DOHH2 (cell line): Measurements from ENCODE around the gene HES1.
A peak's percentile ranks its signal among the peaks of the same experiment; 100 is the strongest.

Experiments used
- H3F3A ChIP-seq: fragments of 200-600 bp; sonication (generic), shearing (Covaris generic); 2 replicates; pipeline ENCODE4 v1.6.0; 2016; ENCODE audit warnings: antibody characterized with exemption, mild to moderate bottlenecking; ENCODE audit not compliant: control insufficient read depth, insufficient read depth
- H3K27ac ChIP-seq: fragments of 200-600 bp; sonication (generic); 2 replicates; pipeline ENCODE4 v1.5.1; 2014; ENCODE audit warnings: low read depth, mild to moderate bottlenecking, low read length, moderate library complexity
- H3K27me3 ChIP-seq: fragments of 200-600 bp; sonication (generic); 2 replicates; pipeline ENCODE4 v1.6.1; 2014; ENCODE audit warnings: mild to moderate bottlenecking, low read length, mixed read lengths; ENCODE audit not compliant: control insufficient read depth
- H3K36me3 ChIP-seq: fragments of 200-600 bp; sonication (generic); 2 replicates; pipeline ENCODE4 v1.6.1; 2014; ENCODE audit warnings: mild to moderate bottlenecking, low read length, moderate library complexity, mixed read lengths; ENCODE audit not compliant: control insufficient read depth
- H3K4me1 ChIP-seq: fragments of 200-600 bp; sonication (generic); 2 replicates; pipeline ENCODE4 v1.6.1; 2014; ENCODE audit warnings: mild to moderate bottlenecking, low read length, mixed read lengths; ENCODE audit not compliant: control insufficient read depth
- H3K4me2 ChIP-seq: fragments of 200-600 bp; sonication (generic); 2 replicates; pipeline ENCODE4 v1.6.0; 2014; ENCODE audit warnings: mild to moderate bottlenecking, low read length, moderate library complexity
- H3K4me3 ChIP-seq: fragments of 200-600 bp; sonication (generic); 2 replicates; pipeline ENCODE4 v1.5.1; 2014; ENCODE audit warnings: mild to moderate bottlenecking, low read length, mixed read lengths
- H3K79me2 ChIP-seq: fragments of 200-600 bp; sonication (generic); 2 replicates; pipeline ENCODE4 v1.6.1; 2014; ENCODE audit warnings: mild to moderate bottlenecking, low read length, mixed read lengths; ENCODE audit not compliant: control insufficient read depth
- H3K9me2 ChIP-seq: fragments of 200-600 bp; sonication (generic); replicated peaks from 2 replicates; pipeline ENCODE4 v1.6.1; 2014; ENCODE audit warnings: mild to moderate bottlenecking, low read length, mixed read lengths; ENCODE audit not compliant: control insufficient read depth
- H3K9me3 ChIP-seq: fragments of 200-600 bp; sonication (generic); 2 replicates; pipeline ENCODE4 v1.6.1; 2014; ENCODE audit warnings: antibody characterized with exemption, low read length, mixed read lengths; ENCODE audit not compliant: control insufficient read depth, insufficient read depth
- H4K20me1 ChIP-seq: fragments of 200-600 bp; sonication (generic); 2 replicates; pipeline ENCODE4 v1.6.0; 2014; ENCODE audit warnings: low read depth, mild to moderate bottlenecking, antibody characterized with exemption, low read length, moderate library complexity; ENCODE audit not compliant: control insufficient read depth, insufficient read depth
- CTCF ChIP-seq: fragments of 200-600 bp; sonication (generic); IDR thresholded peaks from one replicate; pipeline ENCODE4 v1.5.1; 2014; ENCODE audit warnings: antibody characterized with exemption, mild to moderate bottlenecking, low read depth, low read length; ENCODE audit not compliant: poor library complexity, severe bottlenecking
- EZH2phosphoT487 ChIP-seq: fragments of 200-600 bp; sonication (generic); IDR thresholded peaks from 2 replicates; pipeline ENCODE4 v1.6.1; 2017; ENCODE audit warnings: borderline replicate concordance, mild to moderate bottlenecking, antibody characterized with exemption, low read length, moderate library complexity, mixed read lengths

HES1 gene

GRCh38 chr3:194120789-194121770 lies 14.9 kb upstream of the HES1 start:
- H3K79me2 ChIP-seq: no peaks in the 10 kb centered on the region
- H3K4me3 ChIP-seq: peak overlapping the region; percentile 34
- no peaks in the 10 kb centered on the region for H3K36me3 ChIP-seq
- no peaks in the 10 kb centered on the region for H3K9me2 ChIP-seq
- TF ChIP-seq CTCF: no peak
- TF ChIP-seq EZH2phosphoT487: no peak
- H3K27ac ChIP-seq: no peak overlapping the region
- H3K27me3 ChIP-seq: no peaks in the 10 kb centered on the region; the same call in 1 of the 2 replicates
- no peaks in the 10 kb centered on the region for H4K20me1 ChIP-seq
- no peaks in the 10 kb centered on the region for H3K9me3 ChIP-seq
- peaks cover 21% of the 10 kb centered on the region for H3K4me1 ChIP-seq
- H3F3A ChIP-seq: no peaks in the 10 kb centered on the region
- H3K4me2 ChIP-seq: peak overlapping the region; percentile 44

GRCh38 chr3:194121891-194122631 lies 13.9 kb upstream of the HES1 start:
- Histone ChIP-seq H3K4me3 (no peak overlapping the region), H3K4me2 (no peak overlapping the region), H3K79me2 (no peaks in the 10 kb centered on the region), H3K9me2 (no peaks in the 10 kb centered on the region), H3K36me3 (no peaks in the 10 kb centered on the region), H3F3A (no peaks in the 10 kb centered on the region), H3K27me3 (no peaks in the 10 kb centered on the region; the same call in 1 of the 2 replicates), H3K9me3 (no peaks in the 10 kb centered on the region), H4K20me1 (no peaks in the 10 kb centered on the region), H3K4me1 (peaks cover 21% of the 10 kb centered on the region), H3K27ac (no peak overlapping the region)
- TF ChIP-seq EZH2phosphoT487: no peak
- no peak for TF ChIP-seq CTCF

- H3F3A ChIP-seq: no peaks in the 10 kb centered on the region
- no peaks in the 10 kb centered on the region for H3K27me3 ChIP-seq
- TF ChIP-seq CTCF (no peak), EZH2phosphoT487 (no peak)
- no peaks in the 10 kb centered on the region for H4K20me1 ChIP-seq
- H3K9me2 ChIP-seq: no peaks in the 10 kb centered on the region
- H3K36me3 ChIP-seq: no peaks in the 10 kb centered on the region
- no peak overlapping the region for H3K4me3 ChIP-seq
- peaks cover 21% of the 10 kb centered on the region for H3K4me1 ChIP-seq
- no peaks in the 10 kb centered on the region for H3K9me3 ChIP-seq
- H3K79me2 ChIP-seq: no peaks in the 10 kb centered on the region
- H3K27ac ChIP-seq: no peak overlapping the region
- H3K4me2 ChIP-seq: no peak overlapping the region
These were observed 12.2 kb upstream of the HES1 start for GRCh38 chr3:194123726-194124125.
